HL-60/S4 treated with retinoic acid at 250 ng/mL for 4 days and 3 days (cell line): ENCODE measurements around the gene ZMAT2.

Experiments
- in situ Hi-C: fragments of 300-500 bp; cut with MboI; formaldehyde crosslinking; loops from 2 replicates; pipeline ENCODE4 v1.7.0; 2022; ENCODE audit warnings: low sequenced_read_pairs

The ZMAT2 gene

DNA sequence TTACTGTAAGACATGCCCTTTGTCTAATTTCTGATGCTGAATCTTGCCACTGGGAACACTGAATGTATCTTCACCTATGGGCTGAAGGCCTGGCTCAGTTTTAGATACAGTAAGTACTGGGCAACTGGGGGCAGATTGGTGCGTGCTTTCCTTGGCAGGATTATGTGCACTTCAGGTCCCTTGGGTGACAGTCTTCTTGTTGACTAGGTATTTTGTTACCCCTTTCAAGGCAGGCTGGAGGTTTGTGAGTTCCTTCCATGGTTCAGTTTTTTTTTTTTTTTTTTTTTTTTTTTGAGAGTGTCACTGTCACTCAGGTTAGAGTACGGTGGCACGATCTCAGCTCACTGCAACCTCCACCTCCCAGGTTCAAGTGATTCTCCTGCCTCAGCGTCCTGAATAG is 7.6 kb downstream of the ZMAT2 start:
- in situ Hi-C loops = loop anchor here (10.0 to 25.0 kb wide), 2 partner anchors 333 to 471 kb away; no protein-coding TSS in a partner anchor

DNA sequence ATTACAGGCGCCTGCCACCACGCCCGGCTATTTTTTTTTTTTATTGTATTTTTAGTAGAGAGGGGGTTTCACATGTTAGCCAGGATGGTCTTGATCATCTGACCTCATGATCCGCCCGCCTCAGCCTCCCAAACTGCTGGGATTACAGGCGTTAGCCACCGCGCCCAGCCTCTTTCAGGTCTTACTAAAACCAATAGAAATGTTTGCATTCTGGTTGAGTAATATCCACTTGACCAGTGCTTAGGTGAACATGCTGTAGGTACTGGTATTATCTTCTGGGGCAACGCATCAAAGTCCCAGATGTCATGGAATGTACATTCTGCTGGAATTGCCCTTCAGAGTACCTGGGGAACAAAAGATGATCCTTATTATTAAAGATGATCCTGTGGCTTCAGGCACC is 8.5 kb downstream of the ZMAT2 start:
- in situ Hi-C loops = loop anchor here (10.0 to 25.0 kb wide), 2 partner anchors 334 to 471 kb away; no protein-coding TSS in a partner anchor

DNA sequence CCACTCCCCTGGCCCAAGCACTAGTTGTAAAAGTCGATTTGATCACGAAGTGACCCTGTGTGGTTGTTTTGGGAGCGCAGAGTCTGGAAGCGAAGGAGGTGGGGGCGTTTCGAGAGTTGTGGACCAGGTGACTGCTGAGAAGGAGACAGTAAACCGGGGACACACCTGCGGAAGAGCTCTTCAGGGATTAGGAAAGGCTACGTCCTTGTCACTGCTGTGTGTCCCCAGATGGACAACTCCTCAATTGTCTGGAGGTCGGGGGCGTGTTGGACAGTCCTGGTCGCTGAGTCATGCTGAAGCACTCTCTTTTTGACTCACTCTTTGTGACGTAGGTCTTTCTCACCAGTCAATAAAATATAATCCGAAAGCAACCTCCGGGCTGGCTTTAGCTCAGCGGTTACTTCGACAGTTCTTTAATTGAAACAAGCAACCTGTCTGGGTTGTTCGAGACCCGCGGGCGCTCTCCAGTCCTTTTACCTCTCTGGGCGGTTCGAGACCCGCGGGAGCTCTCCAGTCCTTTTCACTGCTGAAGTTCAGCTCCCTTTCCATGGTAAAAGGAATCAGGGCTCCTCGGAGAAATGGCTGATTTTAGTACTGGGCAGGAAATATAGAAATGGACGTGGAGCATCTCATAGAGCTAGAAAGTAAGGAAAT is 10.8 kb downstream of the ZMAT2 start:
- in situ Hi-C loops = loop anchor here (25.0 kb wide), 1 partner anchor 474 kb away; no protein-coding TSS in a partner anchor

DNA sequence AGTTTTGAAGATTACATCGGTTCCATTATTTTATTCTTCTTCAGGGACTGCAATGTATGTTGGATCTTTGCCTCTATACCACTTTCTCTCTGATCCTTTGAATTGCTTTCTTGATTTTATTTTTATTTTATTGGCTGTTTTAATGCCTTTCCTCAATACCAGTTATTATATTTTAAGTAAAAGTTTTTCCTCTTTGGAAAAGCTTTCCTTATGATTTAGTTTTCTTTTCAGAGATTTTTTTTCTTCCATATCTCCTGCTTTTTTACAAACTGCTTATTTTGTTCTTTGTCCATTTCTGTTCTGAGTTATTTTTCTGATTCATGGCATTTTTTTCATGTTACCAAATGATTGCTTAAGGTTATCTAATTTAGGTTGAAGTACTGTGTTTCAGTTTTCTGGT is 11.5 kb downstream of the ZMAT2 start:
- in situ Hi-C loops = loop anchor here (25.0 kb wide), 1 partner anchor 474 kb away; no protein-coding TSS in a partner anchor

DNA sequence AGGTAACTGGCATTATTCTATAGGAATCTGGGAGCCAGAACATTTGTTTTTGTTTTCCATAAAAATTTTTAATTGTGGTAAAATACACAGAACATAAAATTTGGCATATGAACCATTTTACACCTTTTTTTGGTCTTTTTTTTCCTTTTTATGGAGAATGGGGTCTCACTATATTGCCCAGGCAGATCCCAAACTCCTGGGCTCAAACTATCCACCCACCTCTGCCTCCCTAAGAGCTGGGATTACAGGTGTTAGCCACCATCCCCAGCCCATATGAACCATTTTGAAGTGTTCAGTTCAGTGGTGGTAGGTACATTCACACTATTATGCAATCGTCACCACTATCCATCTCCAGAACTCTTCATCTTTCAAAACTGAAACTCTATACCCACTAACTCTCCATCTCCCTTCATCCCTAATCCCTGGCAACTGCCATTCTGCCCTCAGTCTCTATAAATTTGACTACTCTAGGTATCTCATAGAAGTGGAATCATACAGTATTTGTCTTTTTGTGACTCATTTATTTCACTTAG is 13.4 kb downstream of the ZMAT2 start:
- in situ Hi-C loops = loop anchor here (25.0 kb wide), 1 partner anchor 476 kb away; no protein-coding TSS in a partner anchor

DNA sequence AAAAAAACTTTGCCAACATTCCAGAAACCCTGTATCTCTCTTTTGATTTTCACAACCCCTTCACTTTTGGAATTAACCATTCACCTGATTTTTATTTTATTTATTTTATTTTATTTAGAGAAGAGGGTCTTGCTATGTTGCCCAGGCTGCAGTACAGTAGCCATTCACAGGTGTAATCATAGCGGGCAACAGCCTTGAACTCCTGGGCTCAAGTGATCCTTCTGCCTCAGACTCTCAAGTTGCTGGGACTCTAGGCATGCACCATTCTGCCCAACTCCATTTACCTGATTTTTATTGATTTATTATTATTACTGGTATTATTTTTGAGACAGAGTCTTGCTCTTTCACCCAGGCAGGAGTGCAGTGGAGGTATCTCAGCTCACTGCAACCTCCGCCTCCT is 16.0 kb downstream of the ZMAT2 start:
- in situ Hi-C loops = loop anchor here (25.0 kb wide), 1 partner anchor 479 kb away; no protein-coding TSS in a partner anchor

DNA sequence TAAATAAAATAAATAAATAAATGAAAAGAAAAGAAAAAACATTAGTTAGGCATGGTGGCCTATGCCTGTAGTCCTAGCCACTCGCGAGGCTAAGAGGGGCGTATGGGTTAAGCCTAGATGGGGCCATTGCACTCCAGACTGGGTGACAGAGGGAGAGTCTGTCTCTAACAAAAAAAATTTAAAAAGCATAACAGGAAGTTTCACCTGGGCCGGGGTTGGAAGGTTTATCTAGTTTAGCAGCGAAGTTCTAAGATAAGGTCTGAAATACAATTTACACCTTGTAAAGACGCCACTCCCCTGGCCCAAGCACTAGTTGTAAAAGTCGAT is 18.0 kb downstream of the ZMAT2 start:
- in situ Hi-C loops = loop anchor here (25.0 kb wide), 1 partner anchor 481 kb away; no protein-coding TSS in a partner anchor

DNA sequence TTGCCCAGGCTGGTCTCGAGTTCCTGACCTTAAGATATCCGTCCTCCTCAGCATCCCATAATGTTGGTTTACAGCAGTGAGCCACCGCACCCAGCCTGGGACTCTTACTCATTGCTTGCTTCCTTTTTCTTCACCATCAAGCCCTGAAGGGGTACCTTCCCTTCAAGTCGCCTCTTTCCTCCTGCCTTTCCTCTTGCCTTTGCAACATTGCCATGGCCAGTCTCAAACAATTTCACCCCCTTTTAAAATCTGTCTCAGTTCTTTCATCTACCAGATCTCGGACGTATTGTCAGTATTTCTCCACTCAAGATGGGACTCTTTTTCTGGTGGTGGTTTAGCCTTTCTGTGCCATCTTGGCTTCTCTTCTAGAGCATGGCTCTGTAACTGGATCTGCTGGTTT is 20.5 kb downstream of the ZMAT2 start:
- in situ Hi-C loops = loop anchor here (25.0 kb wide), 1 partner anchor 483 kb away; no protein-coding TSS in a partner anchor

DNA sequence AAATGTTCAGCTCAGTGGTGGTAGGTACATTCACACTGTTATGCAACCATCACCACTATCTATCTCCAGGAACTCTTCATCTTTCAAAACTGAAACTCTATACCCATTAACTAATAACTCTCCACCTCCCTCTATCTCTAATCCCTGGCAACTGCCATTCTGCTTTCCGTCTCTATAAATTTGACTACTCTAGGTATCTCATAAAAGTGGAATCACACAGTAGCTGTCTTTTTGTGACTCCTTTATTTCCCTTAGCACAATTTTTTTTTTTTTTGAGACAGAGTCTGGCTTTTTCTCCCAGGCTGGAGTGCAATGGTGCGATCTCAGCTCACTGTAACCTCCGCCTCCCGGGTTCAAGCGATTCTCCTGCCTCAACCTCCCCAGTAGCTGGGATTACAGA is 21.1 kb downstream of the ZMAT2 start:
- in situ Hi-C loops = loop anchor here (25.0 kb wide), 1 partner anchor 484 kb away; no protein-coding TSS in a partner anchor

DNA sequence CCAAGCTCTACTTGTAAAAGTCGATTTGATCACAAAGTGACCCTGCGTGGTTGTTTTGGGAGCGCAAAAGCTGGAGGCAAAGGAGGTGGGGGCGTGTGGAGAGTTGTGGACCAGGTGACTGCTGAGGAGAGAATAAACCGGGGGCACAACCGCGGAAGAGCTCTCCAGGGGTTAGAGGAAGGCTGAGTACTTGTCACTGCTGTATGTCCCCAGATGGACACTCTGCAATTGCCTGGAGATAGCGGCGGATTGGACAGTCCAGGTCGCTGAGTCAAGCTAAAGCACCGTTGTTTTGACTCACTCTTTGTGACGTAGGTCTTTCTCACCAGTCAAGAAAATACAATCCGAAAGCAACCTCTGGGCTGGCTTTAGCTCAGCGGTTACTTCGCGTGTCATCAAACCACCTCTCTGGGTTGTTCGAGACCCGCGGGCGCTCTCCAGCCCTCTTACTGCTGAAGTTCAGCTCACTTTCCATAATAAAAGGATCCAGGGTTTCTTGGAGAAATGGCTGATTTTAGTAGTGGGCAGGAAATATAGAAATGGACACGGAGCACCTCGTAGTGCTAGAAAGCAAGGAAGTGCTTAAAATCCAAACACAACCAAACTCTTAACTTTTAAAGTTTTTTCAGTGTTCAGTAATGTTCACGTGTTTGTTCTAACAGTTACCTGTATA is 25.7 kb downstream of the ZMAT2 start:
- in situ Hi-C loops = no loop called here

DNA sequence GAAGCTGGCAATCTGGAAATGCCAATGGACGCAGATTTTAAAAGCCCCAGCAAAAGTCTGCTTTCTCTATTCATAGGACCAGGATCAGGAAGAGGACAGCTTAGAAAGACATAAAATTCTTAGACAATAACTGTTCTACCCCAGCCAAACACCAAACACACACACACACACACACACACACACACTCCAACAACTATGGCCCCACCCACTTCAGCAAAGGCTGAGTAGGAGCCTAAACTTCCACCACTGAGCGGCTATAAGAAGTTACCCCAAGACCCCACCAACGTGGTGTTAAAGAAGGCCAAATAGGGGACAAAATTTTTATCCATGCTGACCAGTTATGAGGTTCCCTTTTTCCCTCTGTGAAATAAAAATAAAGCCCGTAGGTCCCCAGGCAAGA is 32.9 kb downstream of the ZMAT2 start:
- in situ Hi-C loops = no loop called here

DNA sequence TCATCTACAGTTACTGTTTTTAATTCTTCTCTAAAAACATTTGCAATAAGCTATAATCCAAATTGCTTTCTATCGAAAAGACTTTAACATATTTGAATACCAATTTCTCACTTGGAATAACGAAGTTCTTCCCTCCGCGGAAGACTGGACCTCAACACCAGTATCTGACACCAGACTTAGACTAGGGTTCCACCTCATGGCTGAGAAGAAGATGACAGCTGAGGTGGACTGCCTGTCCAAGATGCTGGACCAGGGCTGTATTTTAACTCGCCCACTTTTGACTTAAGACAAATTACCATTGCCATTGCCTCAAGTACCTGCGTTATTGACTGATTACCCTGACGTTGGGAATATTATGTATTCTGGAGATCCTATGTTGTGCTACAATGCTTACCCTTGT is 34.1 kb downstream of the ZMAT2 start:
- in situ Hi-C loops = no loop called here

DNA sequence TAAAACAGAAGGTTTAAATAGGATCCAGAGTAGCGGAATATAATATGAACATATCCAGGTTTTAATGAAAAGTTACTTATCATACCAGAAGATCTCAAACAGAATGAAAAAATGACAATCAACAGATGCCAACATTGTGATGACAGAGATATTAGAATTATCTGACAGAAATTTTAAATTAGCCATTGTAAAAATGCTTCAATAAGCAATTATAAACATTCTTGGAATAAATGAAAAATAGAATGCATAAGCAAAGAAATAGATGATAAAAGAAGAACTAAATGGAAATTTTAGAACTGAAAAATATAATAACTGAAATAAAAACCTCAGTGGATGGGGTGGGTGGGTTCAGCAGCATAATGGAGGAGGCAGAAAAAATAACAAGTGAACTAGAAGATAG is 37.2 kb downstream of the ZMAT2 start:
- in situ Hi-C loops = no loop called here

DNA sequence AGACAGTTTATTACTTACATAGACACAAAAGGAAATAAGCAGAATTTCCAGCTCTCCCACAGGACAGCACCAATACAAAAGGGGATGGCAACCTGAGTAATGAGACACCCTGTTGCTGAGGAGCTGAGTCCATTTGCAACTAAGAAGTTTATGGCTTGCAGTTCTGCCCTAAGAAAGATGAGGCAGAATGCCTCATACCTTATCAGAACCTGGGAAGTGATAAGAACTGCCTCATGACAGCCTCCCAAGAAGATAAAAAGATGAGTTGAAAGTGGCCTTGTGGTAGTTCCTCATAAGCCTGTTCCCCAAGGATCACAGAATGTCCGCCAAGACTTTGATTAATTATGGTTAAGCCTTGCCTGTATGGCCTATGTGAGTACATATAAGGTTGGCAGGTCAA is 41.7 kb downstream of the ZMAT2 start:
- in situ Hi-C loops = no loop called here

DNA sequence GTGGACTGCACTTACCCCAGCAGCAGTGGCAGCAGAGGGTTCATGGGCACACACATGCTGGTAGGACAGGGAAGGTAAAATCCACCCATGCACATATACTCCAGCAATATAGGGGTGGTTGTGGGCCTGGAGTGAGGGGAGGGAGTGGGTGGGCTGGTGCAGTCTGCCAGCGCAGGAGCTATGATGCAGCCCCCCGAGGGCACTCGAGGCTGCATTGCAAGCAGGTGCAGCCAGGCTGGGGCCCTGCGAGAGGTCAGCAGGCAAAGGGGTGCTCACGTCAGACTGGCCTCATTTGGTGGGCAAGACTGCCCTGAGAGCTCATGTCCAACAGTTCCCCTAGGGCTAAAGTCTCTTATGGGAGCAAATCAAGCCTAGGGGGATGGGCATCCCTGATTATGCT is 53.3 kb downstream of the ZMAT2 start:
- in situ Hi-C loops = no loop called here
